T-helper 2 cell (primary cell): ENCODE results near the gene CCDC141.

Experiments used
- DNase-seq, 5 experiments: peaks; one replicate each; pipeline versions ENCODE4 v3.0.0 to v3.0.0-alpha.2; 2012 to 2022

CCDC141 gene

DNA sequence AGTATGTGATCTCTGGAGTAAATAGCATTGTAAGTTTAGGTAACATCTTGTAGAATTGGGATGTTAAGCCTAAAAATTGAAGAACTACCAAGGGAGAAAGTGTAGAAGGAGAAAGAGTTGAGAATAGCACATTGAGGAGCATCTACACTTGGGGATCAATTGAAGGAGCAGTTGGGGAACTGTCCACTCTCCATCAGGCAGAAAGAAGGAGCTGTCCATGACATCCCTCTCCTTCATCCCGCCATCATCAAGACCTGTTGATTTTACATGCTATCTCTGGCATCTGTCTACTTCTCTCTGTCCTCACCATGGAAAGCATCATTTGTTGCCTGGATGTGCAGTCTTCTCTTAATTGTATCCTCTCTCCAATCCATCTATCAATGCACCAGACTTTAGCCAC is 87.8 kb downstream of the CCDC141 start:
- DNase-seq = no peak

DNA sequence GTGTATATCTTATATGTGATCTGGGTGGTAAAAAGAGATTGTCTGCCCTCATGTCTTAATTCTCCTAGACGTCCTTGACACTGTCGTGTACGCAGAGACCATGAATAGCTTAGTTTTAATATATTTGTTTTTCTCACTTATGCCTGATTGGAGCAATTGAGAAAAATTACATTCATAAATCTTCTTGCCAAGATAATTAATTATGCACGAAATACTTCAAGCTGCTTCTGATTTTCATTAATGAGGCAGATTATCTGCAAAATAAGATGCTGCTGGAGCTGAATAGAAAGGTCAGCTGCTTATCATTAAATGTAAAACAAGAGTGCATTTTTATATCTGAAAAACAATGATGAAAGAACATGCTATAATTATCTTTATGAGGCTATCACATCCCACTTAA is 95.9 kb downstream of the CCDC141 start:
- no peak for DNase-seq

DNA sequence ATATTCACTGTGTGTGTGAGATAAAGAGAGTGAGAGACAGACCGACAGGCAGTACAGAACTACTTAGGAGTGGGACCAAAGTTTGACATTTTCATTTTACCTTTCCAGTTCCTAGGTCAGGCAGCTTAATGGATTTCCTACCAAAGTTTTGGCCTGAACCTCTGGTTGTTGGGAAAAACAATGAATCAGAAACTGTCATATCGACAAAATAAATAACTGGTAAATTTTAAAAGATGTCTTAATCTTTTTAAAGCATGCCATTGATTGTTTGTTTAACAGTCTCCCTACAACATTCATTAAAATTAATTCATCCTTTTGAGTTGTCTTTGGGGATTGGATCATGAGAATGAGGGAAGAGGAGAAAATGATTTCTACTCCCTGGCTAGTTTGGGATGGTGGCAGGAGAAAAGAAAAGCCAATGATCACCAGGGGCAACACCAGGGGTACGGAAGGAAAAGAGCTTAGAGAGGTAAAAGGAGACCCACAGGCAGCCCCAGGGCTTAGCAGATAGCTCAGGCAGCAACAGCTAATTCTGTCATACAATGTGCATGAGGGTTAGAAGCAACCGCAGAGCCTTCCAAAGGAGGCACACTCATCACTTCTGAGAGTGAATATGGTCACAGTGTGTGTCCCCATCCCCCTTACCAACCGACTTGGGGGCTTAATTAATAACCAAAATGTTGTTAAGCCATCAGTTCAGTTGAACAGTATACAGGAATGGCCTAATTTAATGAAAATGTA is 98.5 kb downstream of the CCDC141 start:
- no peak for DNase-seq

DNA sequence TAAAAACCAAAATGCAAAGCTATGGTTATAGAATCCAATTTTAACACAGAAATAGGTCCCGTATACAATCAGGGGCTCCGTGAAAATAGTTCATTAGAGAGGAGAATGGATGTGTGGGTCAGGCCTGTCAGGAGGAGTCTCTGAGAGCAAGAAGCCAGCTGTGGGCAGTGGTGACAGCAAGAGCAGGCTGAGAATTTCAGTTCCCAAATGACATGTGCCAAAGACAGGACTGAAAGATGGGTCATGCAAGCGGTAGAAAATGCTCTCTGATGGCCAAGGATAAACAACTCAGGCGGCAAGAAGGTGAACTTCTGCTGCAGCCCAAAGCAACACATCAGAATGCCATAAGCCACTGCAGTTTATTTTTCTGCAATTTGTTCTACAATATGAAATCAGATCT is 100.4 kb downstream of the CCDC141 start:
- DNase-seq = no peak

DNA sequence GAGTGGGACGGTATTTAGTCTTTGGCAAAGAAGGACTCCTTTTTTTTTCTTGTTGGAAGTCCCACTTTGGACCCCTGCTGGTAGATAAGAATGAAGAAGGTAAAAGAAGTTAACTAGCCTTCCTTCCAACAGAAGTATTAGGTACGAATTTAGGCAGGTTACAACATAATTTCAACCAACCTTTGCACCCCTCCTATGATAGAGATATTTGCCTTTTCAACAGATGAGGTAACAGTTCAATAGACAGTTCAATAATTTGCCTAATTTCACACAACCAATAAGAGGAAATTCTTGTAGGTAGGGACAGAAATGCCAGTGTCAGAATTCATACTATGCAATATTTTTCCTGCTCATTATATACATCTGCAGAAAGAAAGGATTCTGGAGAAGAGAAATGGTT is 100.8 kb downstream of the CCDC141 start:
- no peak for DNase-seq

DNA sequence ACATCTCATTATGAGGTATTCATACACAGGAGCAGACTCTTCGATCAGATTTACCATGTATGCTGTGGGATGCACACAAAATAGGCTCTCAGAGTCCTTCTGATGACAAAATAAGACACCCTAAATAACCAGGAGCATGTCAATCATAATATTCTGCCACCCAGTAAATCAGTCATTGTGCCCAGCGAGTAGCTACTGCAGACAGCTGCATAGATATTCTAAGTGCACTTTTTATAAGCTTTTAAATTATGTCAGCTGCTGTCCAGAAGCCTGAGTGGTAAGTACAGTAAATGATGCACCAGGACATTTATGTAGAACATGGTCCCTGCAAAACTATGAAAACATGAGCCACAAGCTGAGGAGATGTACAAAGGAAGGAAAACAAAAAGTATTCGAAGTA is 102.9 kb downstream of the CCDC141 start:
- DNase-seq = no peak

DNA sequence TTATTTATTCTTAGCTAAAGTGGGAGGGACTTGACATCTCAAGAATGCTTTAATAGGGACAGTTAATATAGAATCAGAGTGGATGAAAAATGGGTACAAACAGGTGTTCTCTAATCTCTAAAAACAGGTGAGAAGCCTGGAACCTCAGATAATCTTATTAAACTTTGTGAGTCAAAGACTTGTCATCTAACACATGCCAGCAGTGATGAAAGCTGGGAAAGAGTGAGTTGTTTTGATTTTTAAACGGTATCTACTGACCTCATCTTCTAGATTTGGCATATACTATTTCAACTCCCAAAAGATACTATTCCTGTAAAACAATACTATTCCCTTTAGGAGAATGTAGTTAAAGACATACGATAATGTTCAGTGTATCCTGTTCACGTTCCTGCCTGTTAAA is 103.4 kb downstream of the CCDC141 start:
- DNase-seq = no peak

DNA sequence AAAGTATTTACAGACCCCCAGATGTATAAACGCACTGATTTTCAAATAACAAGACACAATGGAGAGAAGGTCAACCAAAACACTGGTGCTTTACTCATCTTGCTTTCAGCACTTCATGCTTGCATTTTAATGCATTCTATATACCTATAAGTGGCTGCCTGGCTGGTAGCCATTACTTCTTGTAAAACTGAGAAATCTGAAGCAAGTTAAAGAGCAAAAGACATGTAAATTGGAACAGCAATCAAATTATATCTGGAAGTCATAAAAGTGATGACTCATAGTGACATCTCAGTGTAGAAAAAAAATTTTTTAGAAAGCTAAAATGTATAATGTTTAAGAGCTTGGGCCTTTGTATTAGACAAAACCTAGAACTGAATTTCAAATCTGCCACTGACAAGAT is 106.2 kb downstream of the CCDC141 start:
- DNase-seq = no peak

DNA sequence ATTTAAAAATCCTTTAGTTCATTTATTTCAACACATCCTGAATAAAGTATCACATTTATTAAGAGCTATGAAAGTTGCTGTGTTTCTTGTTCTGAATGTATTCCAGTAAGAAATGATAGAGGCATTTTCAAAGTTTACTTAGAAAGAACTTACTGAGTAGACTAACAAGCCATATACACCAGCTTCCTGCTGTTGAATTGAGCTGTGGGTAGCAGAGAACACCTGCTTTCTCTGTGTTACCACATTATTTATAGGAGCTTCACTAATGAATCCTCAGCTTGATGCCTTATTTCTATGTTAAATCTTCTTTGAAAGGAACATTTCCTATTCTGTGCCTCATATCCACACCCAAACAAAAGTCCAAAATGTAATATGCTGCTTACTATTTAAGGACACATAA is 115.4 kb downstream of the CCDC141 start:
- DNase-seq = no peak

DNA sequence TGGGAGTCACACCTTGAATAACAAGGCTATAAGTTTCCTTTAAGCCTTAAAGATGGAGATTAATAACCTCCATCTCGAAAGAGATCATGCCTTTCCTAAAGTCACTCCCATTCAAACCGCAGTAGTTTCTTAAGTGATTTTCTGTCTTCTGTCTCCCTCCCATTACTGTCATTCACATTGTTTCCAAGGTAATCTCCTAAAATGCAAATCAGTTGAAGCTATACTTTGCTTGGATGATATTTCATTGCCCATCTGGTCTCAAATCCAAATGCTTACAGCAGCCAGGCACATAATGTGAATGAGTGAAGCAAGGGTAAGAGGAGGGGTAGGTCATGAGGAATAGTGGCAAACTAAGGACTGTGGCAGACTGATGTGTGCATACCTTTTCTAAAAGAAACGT is 116.4 kb downstream of the CCDC141 start:
- no peak for DNase-seq

DNA sequence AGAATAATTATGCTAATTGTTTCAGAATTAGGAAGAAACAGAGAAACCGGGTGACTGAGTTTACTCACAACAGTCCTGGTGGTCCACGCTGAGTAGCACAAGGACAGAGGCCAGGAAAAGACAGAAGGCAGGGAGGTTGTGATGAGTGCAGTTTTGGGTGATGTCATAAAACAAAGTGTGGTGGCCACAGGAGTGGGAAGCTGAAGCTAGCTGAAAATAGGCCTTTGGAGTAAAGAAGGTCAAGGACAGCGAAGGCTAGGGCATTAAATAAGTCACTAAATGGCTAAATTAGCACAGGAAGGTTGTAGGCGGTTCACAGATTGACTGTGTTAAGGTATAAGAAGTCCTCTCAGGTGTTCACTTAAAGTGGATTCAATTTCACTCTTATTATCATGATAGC is 121.9 kb downstream of the CCDC141 start:
- no peak for DNase-seq

DNA sequence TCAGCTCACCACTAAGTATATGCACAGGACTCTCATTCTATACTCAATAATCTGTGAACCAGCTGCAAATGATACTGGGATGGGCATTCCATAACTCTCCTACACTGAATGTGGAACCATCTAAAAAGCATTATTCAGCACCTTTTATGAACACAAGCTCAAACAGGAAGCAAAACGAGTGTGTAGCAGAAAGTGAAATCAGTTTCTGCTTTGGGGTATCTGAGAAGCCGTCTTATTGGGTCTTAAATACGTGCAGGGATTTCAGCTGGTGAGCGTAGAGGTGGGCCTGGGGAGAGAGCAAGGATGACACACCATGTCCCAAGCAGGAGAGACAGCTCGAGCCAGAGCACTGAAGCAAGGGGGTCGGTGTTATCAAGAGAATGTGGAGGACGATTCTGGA is 122.8 kb downstream of the CCDC141 start:
- DNase-seq = no peak

DNA sequence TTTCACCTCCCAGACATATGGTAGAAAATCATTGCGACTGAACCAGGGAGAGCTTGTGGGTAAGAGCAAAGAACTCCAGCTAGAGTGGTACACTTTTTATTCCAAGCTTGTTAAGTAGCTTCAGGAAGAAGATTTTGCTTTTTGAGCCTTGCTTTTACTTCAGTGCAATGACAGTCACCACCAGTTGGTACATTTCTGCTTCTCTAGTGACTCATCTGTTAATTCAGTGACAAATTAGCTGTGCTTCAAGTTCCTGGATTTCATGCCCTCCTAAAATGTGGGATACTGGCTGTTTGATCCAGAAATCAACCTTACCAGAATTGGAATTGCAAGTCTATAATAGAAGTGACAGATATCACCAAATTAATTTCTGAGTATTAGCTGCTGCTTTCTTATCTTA is 125.1 kb downstream of the CCDC141 start:
- DNase-seq = no peak

DNA sequence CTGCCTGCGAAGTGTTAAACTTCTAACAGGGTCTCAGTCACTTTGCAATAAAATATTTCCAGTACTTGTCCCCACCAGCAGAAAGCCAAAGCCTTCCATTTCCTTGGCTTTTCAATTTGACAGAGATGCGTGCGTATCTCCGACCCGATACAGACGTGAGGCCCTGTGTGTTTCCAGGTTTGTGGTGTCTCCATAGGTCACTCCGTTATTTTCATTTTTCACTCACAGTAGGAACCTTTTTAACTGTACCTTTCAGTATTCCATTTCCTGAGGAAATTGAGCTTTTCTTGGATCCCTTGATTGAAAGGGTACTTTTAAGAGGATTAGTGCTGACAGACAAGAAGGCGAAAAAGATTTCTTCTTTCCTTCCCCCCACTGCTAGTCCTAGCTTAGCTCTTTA is 126.4 kb downstream of the CCDC141 start:
- DNase-seq = no peak

DNA sequence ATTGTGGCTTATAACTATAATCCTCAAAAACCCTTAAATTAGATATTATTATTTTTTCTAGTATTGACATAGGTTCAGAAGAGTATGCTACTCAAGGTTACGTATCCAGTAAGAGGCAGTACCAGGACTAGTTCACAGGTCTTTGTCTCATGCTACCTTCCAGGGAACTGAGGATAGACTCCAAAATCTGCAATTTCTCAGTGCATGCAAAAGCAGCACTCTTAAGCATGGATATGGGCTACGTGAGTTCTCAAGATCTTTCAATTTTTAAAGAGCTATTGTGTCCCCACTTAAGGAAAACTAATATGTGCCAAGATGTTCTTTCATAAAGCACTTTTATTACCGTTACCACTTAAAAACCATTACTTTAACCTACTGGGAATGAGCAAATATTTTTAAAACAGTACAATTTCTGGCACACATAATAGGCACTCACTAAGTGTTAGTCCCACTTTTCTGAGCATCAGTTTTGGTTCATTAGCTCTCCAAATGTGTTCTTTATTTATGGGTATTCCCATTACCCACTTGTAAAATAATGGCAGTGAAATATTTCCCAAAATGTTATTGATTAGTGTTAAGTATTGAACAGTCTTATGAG is 128.9 kb downstream of the CCDC141 start:
- DNase-seq = no peak

DNA sequence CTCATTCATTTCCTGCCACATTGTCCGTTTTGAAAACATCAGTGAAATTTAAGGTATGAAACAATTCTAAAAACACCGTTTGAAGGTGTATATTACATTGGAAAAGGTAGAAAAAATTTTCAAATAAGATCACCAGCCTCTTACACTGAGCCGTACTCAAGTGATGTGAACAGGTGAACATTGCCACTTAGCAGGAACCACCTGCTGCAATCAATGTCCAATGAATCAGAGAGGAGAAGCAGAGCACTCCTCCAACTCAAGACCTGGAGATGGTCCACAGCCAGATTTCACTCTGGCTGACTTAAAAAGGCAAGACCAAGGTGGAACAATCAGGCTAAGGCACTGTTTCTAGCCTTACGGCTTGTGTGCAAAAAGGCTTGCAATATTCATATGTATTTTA is 132.4 kb downstream of the CCDC141 start:
- DNase-seq = no peak

DNA sequence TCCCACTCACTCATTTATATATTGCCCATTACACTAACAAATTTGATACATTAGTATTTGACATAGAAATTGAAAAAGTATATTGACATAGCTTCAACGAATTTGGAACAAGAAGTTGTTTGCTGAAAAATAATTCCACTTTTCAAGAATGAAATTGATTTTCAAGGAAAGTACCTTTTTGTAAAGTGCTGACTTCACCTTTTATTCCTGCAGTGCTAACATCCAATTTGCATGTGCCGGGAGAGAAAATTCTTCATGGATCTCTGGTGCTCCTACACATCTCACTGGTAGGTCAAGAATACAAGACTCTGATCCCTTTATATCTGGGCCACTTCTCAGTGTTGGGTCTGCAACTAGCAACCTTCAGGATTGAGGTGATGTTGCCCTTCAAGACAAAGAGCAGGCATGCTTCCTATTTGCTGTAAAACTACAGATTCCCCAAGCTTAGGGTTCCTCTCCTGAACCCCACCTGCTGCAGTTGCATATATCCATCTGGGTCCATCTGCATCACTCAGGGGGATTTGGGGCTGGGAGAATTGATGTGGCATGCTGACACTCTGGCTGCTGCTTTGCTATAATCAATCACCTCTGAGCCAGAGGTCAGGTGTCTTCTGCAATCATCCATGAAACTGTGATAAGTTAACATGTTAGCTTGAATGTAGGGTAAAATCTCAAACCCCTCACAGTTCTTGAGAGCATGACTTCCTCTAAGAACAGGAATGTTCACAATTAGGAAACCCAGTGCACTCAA is 134.3 kb downstream of the CCDC141 start:
- DNase-seq = no peak

DNA sequence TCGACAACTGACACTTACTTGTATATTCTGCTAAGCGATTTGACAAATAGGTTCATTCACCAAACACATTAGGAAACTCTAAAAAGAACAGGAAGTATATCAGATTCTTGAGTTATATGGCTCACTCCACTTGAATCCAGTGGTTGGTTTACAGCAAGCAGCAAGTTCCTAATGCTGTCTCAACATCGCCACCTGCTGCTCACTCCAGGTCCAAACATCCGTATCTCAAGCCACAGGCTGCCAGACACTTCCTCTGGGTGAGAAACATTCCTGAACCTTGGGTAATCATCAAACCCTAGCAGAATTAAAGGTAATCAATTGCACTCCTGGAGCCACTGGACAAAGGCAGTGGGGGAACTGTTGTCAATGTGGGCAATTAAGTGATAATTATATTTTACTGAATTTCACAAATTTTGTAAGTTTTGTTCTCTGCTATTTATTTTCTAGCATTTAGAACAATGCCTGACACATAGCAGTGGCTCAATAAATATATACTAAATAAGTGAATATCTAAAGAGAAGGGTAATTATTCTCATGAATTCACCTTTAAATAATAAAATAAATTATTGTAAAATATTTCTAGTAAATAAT is 135.6 kb downstream of the CCDC141 start:
- peak in 4 of 5 experiments; percentile 35 to 77 (median 53) for DNase-seq

DNA sequence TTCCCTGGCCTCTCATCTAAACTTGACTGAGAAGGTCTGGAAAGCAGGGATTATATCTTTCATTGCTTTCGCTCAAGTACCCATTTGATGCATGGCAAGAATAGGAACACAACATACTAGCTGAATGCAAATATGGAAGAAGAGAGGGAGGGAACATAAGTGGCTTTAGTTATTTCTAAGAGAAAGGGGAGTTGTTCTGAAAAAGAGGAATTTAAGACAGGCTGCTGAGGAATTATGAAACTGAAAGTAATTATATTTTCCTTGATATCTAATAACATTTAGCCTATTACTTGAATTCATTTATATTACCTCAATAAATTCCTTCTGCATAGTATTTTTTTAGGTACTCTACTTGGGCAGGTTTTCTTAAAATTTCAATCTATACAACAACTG is 136.9 kb downstream of the CCDC141 start:
- DNase-seq = no peak

DNA sequence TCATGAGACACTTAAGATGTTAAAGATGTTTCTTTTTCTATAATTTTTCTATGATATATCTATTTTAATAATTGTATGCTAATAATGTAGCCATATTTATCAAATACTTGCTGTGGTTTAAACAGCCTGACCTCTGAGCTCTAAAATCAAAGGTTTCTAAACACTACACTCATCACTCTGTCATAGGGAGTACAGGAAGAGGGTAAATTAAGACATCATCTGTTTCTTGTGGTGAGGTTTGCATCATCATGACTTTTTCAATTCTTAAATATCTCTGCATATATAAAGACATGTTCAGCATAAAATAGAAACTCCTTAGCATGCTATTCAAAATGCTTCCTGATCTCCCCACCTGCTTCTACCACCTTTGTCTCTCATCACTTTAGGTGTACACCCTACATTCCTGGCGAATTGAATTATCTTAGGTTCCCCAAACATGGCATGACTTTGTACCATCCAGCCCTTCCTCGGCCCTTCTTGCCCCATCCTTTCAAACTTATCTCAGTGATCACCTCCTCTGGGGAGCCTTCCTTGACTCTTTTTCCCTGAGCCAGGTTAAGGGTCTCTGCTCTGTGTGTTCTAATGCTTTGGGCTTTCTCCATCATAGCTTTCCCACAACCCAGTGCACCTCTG is 137.4 kb downstream of the CCDC141 start:
- DNase-seq = peak in 1 of 5 experiments; percentile 26

DNA sequence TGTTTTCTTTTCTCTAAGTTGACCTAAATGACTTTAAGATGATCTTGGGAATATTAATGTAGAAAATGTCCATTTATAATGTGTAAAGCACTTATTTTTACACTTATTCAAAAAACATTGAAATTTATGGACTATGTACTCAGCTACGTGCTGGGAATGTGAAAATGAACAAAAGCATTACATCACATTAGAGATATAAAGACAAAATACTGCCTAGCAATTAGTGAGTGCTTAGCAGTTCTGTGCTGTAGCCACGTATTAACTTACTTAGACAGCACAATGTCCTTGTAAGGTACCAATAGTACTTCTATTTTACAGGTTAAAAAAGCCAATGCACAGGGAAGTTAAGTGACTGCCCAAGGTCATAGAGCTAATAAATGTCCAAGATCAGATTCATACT is 138.9 kb downstream of the CCDC141 start:
- DNase-seq = no peak

DNA sequence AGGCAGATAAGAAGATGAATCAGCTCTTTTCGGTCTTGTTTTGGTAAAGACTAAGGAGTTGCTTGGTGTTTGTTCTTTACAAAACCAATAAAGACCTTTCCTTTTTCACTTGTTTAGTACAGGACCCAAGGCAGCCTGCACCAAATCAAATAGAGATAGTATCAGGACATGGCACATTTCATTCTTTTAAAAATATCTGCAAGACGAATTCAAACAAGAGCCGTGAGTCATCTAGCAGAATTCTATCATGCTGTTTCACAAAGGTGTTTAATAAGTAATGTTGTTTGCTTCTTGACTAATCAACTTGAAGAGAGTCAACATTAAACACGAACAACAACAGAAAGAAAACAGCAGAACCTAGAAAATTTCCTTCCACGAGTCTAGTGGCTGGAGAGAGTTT is 139.9 kb downstream of the CCDC141 start:
- DNase-seq = no peak

DNA sequence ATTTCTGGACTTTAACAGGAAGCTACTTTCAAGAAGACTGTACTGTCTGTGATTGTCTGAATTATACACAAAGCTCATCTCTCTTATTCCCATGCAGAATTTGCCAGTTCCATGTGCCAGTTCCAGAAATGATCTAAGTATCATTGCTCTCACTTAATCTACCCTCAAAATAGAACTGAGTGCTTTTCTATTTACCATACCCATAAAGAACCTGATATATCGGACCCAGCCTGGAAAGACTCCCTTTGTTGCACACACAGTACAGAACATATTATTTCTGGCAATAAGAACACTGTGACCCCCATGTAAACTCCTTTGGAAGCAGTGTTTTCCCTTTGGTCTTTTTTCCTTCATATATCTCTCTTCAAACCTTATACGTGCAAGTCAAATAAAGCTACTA is 140.4 kb downstream of the CCDC141 start:
- no peak for DNase-seq
